ENCODE data around the gene ZNF74.
"Not testable (repeated sequence)": the region's sequence is repeated elsewhere in the genome, so short reads cannot be mapped to it uniquely, and the experiment has no call there.

ZNF74 gene

GRCh38 chr22:20393705-20394476 is at the start of gene ZNF74:
Gene ZNF74 (plus strand): TSS chr22:20394151. CDS start chr22:20394629, 478 bp downstream.
- peak; percentile 93 for DNase-seq (ENCODE audit: low spot score)

DNA sequence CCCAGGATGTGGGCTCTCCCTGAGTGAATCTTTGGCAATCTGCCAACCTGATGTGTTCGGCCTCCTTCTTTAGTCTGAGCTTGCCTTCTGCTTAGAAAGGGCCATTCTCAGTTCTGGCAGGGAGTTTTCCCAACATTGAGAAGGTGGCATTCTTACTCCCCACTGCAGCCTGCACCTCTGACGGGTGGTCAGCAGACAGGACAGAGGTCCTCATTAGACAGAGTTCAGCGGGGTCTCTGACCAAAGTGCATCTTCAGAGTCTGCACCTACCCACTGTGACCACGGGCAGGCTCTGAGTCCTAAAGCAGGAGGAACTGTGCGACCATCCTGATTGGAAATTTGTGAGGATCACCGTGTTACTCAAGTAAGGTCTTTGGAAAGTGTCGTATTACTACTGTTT is 47.4 kb upstream of the ZNF74 start:
- not testable (repeated sequence) for DNase-seq (ENCODE audit: low spot score)

GRCh38 chr22:20352536-20352935 is 41.4 kb upstream of the ZNF74 start:
- DNase-seq (ENCODE audit: low spot score), result not testable (repeated sequence)

DNA sequence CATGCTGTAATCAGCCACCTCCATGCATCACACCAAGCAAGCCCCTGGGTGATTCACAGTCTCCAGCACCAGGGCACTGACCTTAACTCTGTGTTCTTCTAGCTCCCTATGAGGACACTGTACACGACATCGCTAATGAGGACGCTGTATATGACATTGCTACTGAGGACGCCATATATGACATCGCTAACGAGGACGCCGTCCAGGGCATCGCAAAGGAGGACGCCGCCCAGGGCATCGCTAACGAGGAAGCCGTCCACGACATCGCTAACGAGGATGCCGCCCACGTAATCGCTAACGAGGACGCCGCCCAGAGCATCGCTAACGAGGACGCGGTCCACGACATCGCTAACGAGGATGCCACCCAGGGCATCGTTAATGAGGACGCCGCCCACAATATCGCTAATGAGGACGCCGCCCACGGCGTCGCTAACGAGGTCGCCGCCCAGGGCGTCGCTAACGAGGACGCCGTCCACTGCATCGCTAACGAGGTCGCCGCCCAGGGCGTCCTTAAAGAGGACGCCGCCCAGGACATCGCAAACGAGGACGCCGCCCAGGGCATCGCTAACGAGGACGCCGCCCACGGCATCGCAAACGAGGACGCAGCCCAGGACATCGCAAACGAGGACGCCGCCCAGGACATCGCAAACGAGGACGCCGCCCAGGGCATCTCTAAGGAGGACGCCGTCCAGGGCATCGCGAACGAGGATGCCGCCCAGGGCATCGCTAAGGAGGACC is 39.5 kb upstream of the ZNF74 start:
- DNase-seq (ENCODE audit: low spot score), result no peak

DNA sequence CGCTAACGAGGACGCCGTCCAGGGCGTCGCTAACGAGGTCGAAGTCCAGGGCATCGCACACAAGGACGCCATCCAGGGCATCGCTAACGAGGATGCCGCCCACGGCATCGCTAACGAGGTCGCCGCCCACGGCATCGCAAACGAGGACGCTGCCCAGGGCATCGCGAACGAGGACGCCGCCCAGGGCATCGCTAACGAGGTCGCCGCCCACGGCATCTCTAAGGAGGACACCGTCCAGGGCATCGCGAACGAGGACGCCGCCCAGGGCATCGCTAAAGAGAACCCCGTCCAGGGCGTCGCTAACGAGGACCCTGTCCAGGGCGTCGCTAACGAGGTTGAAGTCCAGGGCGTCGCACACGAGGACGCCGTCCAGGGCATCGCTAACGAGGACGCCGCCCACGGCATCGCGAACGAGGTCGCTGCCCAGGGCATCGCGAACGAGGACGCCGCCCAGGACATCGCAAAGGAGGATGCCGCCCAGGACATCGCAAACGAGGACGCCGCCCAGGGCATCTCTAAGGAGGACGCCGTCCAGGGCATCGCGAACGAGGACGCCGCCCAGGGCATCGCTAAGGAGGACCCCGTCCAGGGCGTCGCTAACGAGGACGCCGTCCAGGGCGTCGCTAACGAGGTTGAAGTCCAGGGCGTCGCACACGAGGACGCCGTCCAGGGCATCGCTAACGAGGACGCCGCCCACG is 37.9 kb upstream of the ZNF74 start:
- not testable (repeated sequence) for DNase-seq (ENCODE audit: low spot score)

DNA sequence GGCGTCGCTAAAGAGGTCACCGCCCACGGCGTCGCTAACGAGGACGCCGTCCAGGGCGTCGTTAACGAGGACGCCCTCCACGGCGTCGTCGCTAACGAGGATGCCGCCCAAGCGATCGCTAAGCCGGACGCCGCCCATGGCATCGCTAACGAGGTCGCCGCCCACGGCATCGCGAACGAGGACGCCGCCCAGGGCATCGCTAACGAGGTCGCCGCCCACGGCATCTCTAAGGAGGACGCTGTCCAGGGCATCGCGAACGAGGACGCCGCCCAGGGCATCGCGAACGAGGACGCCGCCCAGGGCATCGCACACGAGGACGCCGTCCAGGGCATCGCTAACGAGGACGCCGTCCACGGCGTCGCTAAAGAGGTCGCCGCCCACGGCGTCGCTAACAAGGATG is 37.0 kb upstream of the ZNF74 start:
- DNase-seq (ENCODE audit: low spot score), result not testable (repeated sequence)

DNA sequence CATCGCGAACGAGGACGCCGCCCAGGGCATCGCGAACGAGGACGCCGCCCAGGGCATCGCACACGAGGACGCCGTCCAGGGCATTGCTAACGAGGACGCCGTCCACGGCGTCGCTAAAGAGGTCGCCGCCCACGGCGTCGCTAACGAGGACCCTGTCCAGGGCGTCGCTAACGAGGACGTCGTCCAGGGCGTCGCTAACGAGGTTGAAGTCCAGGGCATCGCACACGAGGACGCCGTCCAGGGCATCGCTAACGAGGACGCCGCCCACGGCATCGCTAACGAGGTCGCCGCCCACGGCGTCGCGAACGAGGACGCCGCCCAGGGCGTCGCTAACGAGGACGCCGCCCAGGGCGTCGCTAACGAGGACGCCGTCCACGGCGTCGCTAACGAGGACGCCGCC is 36.0 kb upstream of the ZNF74 start:
- DNase-seq (ENCODE audit: low spot score), result not testable (repeated sequence)

GRCh38 chr22:20358503-20359239 is 35.3 kb upstream of the ZNF74 start:
- DNase-seq (ENCODE audit: low spot score), result not testable (repeated sequence)

DNA sequence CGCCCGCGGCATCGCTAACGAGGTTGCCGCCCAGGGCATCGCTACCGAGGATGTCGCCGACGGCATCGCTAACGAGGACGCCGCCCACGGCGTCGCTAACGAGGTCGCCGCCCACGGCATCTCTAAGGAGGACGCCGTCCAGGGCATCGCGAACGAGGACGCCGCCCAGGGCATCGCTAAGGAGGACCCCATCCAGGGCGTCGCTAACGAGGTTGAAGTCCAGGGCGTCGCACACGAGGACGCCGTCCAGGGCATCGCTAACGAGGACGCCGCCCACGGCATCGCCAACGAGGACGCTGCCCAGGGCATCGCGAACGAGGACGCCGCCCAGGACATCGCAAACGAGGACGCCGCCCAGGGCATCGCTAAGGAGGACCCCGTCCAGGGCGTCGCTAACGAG is 33.7 kb upstream of the ZNF74 start:
- not testable (repeated sequence) for DNase-seq (ENCODE audit: low spot score)

- DNase-seq (ENCODE audit: low spot score), result not testable (repeated sequence)
Observed at GRCh38 chr22:20360866-20361751, 32.8 kb upstream of the ZNF74 start.

DNA sequence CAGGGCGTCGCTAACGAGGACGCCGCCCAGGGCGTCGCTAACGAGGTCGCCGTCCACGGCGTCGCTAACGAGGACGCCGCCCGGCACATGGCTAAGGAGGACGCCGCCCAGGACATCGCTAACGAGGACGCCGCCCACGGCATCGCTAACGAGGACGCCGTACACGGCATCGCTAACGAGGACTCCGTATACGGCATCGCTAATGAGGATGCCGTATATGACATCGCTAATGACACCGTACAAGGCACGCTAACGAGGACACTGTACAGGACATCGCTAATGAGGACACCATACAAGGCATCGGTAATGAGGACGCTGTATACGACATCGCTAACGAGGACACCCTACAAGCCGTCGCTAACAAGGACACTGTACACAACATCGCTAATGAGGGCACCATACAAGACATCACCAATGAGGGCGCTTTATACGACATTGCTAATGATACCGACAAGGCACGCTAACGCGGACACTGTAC is 32.2 kb upstream of the ZNF74 start:
- not testable (repeated sequence) for DNase-seq (ENCODE audit: low spot score)

- not testable (repeated sequence) for DNase-seq (ENCODE audit: low spot score)
Observed at GRCh38 chr22:20362403-20362802, 31.5 kb upstream of the ZNF74 start.

DNA sequence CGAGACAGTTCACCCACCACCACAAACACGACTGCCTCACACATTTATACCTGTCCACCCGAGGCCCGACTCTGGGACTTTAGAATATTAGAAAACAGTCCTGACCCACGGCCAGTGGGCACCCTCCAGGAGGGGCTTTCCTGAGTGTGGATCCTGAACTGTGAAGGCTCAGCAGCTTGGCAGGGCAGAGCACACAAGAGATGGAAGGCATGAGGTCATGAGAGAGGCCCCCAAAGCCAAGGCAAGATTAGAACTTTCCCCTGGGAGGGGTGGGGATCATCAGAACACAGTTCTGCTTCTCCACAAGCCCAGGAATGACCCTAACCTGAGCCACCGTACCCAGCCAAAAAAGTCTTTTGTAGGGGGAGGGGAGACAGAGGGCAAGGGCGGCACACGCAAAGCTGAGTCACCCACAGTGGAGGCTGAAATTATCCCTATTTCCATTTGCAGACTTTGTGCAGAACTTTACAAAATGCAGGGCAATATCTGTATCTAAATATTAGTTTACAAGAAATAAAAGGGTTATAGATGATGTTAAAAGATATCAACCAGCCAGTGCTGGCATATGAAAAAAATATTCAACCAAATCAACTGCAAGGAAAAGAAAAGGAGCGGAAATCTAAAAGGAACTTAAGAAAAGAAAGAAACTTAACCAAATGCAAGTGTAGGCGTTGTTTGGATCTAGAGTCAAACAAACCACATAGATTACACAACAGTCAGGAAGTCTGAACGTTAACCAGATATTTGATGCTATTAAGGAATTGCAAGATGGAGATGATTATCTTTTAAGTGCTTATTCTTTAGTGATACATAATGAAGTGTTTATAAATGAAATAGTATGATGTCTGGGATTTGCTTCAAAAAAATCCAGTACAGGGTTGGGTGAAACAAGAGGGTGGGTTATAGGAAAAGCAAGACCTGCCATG is 29.4 kb upstream of the ZNF74 start:
- not testable (repeated sequence) for DNase-seq (ENCODE audit: low spot score)

DNA sequence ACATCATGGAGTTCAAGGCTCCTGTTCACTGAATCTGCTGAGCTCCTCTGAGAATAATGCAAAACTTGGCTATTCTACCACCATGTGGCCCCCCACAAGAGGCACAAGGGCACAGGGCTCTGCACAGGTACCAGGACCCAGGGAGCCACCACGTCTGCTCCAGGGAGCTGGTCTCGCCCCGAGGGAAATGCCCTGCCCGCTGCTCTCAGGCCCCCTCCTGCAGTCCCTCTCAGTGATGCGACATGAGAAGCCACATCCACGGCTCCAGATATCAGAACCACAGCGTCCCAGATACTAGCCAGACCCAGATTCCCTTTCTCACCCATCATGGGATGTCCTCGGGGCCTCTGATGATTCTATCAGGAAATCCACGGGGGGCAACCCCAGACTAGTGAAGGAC is 27.1 kb upstream of the ZNF74 start:
- not testable (repeated sequence) for DNase-seq (ENCODE audit: low spot score)

- DNase-seq (ENCODE audit: low spot score), result not testable (repeated sequence)
Observed at GRCh38 chr22:20368875-20369274, 25.1 kb upstream of the ZNF74 start.

DNA sequence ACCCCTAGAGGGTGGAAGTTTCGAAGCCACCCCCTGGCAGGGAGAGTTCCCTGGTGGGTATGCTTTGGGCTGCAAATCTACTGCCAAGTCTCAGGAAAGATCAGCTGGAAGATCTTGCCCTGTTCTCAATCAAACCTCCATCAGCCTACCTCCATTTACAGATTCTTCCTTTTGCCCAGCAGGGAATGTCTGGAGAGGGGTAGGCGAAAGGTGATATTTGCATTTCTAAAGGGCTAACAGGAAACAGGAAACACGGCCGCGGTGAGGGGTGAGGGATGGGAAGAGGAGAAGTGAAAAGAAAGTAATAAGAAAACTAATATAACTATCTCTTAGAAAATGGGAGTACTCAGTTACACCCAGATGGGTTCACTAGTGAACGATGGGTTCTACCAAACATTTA is 22.3 kb upstream of the ZNF74 start:
- DNase-seq (ENCODE audit: low spot score), result not testable (repeated sequence)

- not testable (repeated sequence) for DNase-seq (ENCODE audit: low spot score)
Observed at GRCh38 chr22:20372406-20372854, 21.5 kb upstream of the ZNF74 start.

GRCh38 chr22:20373195-20373706 is 20.7 kb upstream of the ZNF74 start:
- not testable (repeated sequence) for DNase-seq (ENCODE audit: low spot score)

DNA sequence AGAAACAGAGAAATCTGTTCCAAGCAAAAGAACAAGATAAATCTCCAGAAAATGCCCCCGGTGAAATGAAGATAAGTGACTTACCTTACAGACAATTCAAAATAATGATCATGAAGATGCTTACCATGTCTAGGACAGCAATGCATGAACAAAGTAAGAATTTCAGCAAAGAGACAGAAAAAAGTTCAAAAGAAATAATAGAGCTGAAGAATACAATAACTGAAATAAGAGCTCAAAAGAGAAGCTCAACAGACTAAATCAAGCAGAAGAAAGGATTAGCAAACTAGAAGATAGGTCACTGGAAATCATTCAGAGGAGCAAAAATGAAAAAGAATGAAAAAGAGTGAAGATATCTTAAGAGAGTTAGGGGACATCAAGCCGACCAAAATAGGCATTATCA is 19.8 kb upstream of the ZNF74 start:
- not testable (repeated sequence) for DNase-seq (ENCODE audit: low spot score)
